Colonic mucosa (tissue), 4 donors: ENCODE results near the gene CILP. TPM values are rescaled to one million over a fixed set of nuclear protein-coding genes. Genes with fewer than 3 reads are reported as not detected.
"Not testable (repeated sequence)": the region's sequence is repeated elsewhere in the genome, so short reads cannot be mapped to it uniquely, and the experiment has no call there.

Experiments used
- DNase-seq: peaks from one replicate; pipeline ENCODE4 v3.0.0-alpha.2; 2020
- H3K27ac ChIP-seq: fragments of 200-600 bp; one replicate; pipeline ENCODE4 v1.8.0; 2021
- H3K27me3 ChIP-seq: fragments of 200-600 bp; one replicate; pipeline ENCODE4 v1.8.0; 2021
- H3K36me3 ChIP-seq: fragments of 200-600 bp; one replicate; pipeline ENCODE4 v1.8.0; 2021
- H3K4me1 ChIP-seq: fragments of 200-600 bp; one replicate; pipeline ENCODE4 v1.8.0; 2021; ENCODE audit warnings: mild to moderate bottlenecking
- H3K4me3 ChIP-seq: fragments of 200-600 bp; one replicate; pipeline ENCODE4 v1.8.0; 2021
- H3K9ac ChIP-seq, 2 donors: one replicate each; pipeline ENCODE4 v1.7.0; 2013; ENCODE audit warnings: control low read depth in 2 of 2, low read depth in 2 of 2, low read length in 2 of 2
- H3K9me3 ChIP-seq: fragments of 200-600 bp; one replicate; pipeline ENCODE4 v1.8.0; 2021
- CTCF ChIP-seq: fragments of 200-600 bp; IDR thresholded peaks from one replicate; pipeline ENCODE4 v1.8.0; 2022; ENCODE audit warnings: antibody characterized with exemption, mild to moderate bottlenecking
- intact Hi-C: fragments of 100-400 bp; cut with DNase I; formaldehyde crosslinking; loops from one replicate; pipeline ENCODE4 v1.14.1; 2022
- total RNA-seq, 2 donors: library from RNA; stranded (reverse); fragmentation: NEBNext Ultra II Directional in 1 of 2; extraction: Animal tissue kit (Norgen Biotek cat#: 25700) in 1 of 2; gene quantifications; one replicate each; pipeline ENCODE4 v1.2.1, GENCODE V29; 2021
- donor health status: healthy.
- donor health status: DM: no; HTN: no; CAD: no.
- donor health status: DM: no; HTN: no; CAD: no.

Gene CILP
- total RNA-seq, 2 donors from 2014 or later = 3.7 to 8.7 TPM

- Histone ChIP-seq H3K4me3 (no peak overlapping the region), H3K36me3 (no peaks in the 10 kb centered on the region), H3K27me3 (no peaks in the 10 kb centered on the region), H3K9me3 (no peaks in the 10 kb centered on the region), H3K9ac (no peak overlapping the region), H3K4me1 (no peaks in the 10 kb centered on the region), H3K27ac (no peak overlapping the region)
- intact Hi-C loops = no loop called here
- no peak for DNase-seq
- TF ChIP-seq CTCF = no peak
Measured at GRCh38 chr15:65246939-65247338, 35.7 kb upstream of the CILP start.

- Histone ChIP-seq H3K4me1 (no peaks in the 10 kb centered on the region), H3K9ac (no peak overlapping the region), H3K9me3 (no peaks in the 10 kb centered on the region), H3K27ac (peak overlapping the region; percentile 40), H3K4me3 (no peak overlapping the region), H3K36me3 (no peaks in the 10 kb centered on the region), H3K27me3 (no peaks in the 10 kb centered on the region)
- no peak for TF ChIP-seq CTCF
- DNase-seq = no peak
- intact Hi-C loops = no loop called here
Measured at GRCh38 chr15:65246026-65246714, 34.9 kb upstream of the CILP start.

- Histone ChIP-seq H3K27ac (peak overlapping the region; percentile 40), H3K9me3 (no peaks in the 10 kb centered on the region), H3K4me3 (no peak overlapping the region), H3K27me3 (no peaks in the 10 kb centered on the region), H3K4me1 (no peaks in the 10 kb centered on the region), H3K9ac (no peak overlapping the region), H3K36me3 (no peaks in the 10 kb centered on the region)
- no peak for TF ChIP-seq CTCF
- DNase-seq = peak; percentile 32
- intact Hi-C loops = no loop called here
Measured at GRCh38 chr15:65245096-65245856, 34.0 kb upstream of the CILP start.

GRCh38 chr15:65244638-65245037 lies 33.4 kb upstream of the CILP start:
- no peaks in the 10 kb centered on the region for H3K27me3 ChIP-seq
- DNase-seq = no peak
- TF ChIP-seq CTCF = no peak
- no peak overlapping the region for H3K9ac ChIP-seq
- H3K9me3 ChIP-seq = no peaks in the 10 kb centered on the region
- intact Hi-C loops = no loop called here
- no peak overlapping the region for H3K4me3 ChIP-seq
- H3K4me1 ChIP-seq = no peaks in the 10 kb centered on the region
- no peaks in the 10 kb centered on the region for H3K36me3 ChIP-seq
- no peak overlapping the region for H3K27ac ChIP-seq

GRCh38 chr15:65236443-65236842 lies 25.2 kb upstream of the CILP start:
- H3K4me1 ChIP-seq, H3K9me3 ChIP-seq, H3K27ac ChIP-seq, H3K4me3 ChIP-seq, intact Hi-C loops, H3K9ac ChIP-seq, H3K27me3 ChIP-seq, DNase-seq, H3K36me3 ChIP-seq: not testable (repeated sequence)

GRCh38 chr15:65233696-65234095 lies 22.4 kb upstream of the CILP start:
- no peak for DNase-seq
- Histone ChIP-seq H3K4me3 (no peak overlapping the region), H3K36me3 (no peaks in the 10 kb centered on the region), H3K9me3 (no peaks in the 10 kb centered on the region), H3K4me1 (no peaks in the 10 kb centered on the region), H3K27me3 (no peaks in the 10 kb centered on the region), H3K9ac (no peak overlapping the region), H3K27ac (no peak overlapping the region)
- intact Hi-C loops = no loop called here
- TF ChIP-seq CTCF = no peak
